HepG2 (cell line): ENCODE measurements around the gene ANKMY2.

Source experiments
- ELF1 ChIP-seq: sonication (generic); formaldehyde crosslinking; IDR thresholded peaks from 2 replicates; pipeline ENCODE4 v1.4.0; 2020; ENCODE audit warnings: missing genetic modification reagents
- EZH2 ChIP-seq: conservative IDR thresholded peaks from 2 replicates; pipeline ENCODE4 v1.6.1; 2012; ENCODE audit warnings: mild to moderate bottlenecking, low read depth, low read length, moderate library complexity
- FOXA1 ChIP-seq, 2 experiments: fragments of 450-650 bp in 1 of 2; sonication (generic) in 1 of 2; formaldehyde crosslinking in 1 of 2; IDR thresholded peaks; 2 replicates each; pipeline versions ENCODE4 v1.4.0 to v1.6.1; 2016 to 2020; ENCODE audit warnings: missing genetic modification reagents in 1 of 2
- MIER2 ChIP-seq: IDR thresholded peaks from 2 replicates; pipeline ENCODE4 v1.6.1; 2016; ENCODE audit warnings: missing biosample characterization, missing genetic modification reagents
- SP1 ChIP-seq, 2 experiments: fragments of 450-650 bp in 1 of 2; sonication (generic) in 1 of 2; formaldehyde crosslinking in 1 of 2; IDR thresholded peaks; 2 replicates each; pipeline versions ENCODE4 v1.4.0 to v1.6.1; 2016 to 2020; ENCODE audit warnings: missing genetic modification reagents in 1 of 2
- SUZ12 ChIP-seq: fragments of 150-350 bp; IDR thresholded peaks from 2 replicates; pipeline ENCODE4 v1.6.1; 2014; ENCODE audit warnings: low read depth, low read length
- ZNF24 ChIP-seq: fragments of 450-650 bp; IDR thresholded peaks from 2 replicates; pipeline ENCODE4 v1.6.1; 2017; ENCODE audit warnings: antibody characterized with exemption, mild to moderate bottlenecking
- ZNF549 ChIP-seq: sonication (generic); formaldehyde crosslinking; IDR thresholded peaks from 2 replicates; pipeline ENCODE4 v1.5.0; 2020; ENCODE audit warnings: missing genetic modification reagents
- TF ChIP-seq, protein P1 (sequence below): IDR thresholded peaks from 2 replicates; pipeline ENCODE4 v1.6.1; 2016
- TF ChIP-seq, protein P2 (sequence below): sonication (generic); formaldehyde crosslinking; IDR thresholded peaks from 2 replicates; pipeline ENCODE4 v1.5.0; 2020; ENCODE audit warnings: mild to moderate bottlenecking, missing genetic modification reagents, moderate library complexity
- TF ChIP-seq, protein P3 (sequence below): IDR thresholded peaks from 2 replicates; pipeline ENCODE4 v1.6.1; 2016; ENCODE audit warnings: missing genetic modification reagents, missing compliant biosample characterization
- TF ChIP-seq, protein P4 (sequence below): sonication (generic); formaldehyde crosslinking; IDR thresholded peaks from 2 replicates; pipeline ENCODE4 v1.8.1; 2023; ENCODE audit warnings: missing genetic modification reagents, inconsistent platforms, borderline replicate concordance

DNA sequence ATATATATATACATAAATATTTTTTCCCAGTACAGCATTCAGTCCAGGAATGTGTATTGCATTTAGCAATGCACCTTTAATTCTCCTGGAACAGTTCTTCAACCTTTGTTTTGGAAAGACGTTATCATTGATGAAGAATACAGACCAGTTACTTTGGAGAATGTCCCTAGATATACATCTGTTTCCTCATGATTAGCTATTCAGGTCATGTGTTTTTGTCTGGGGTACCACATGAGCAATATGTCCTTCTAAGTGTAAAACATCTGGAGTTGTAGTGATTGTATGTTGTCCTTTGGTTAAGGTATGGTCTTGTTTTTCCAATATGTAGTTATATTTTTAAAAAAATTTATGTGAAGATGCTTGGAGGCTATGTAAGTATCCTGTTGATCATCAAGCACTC lies 10.6 kb upstream of the ANKMY2 start:
- TF ChIP-seq, protein P1, sequence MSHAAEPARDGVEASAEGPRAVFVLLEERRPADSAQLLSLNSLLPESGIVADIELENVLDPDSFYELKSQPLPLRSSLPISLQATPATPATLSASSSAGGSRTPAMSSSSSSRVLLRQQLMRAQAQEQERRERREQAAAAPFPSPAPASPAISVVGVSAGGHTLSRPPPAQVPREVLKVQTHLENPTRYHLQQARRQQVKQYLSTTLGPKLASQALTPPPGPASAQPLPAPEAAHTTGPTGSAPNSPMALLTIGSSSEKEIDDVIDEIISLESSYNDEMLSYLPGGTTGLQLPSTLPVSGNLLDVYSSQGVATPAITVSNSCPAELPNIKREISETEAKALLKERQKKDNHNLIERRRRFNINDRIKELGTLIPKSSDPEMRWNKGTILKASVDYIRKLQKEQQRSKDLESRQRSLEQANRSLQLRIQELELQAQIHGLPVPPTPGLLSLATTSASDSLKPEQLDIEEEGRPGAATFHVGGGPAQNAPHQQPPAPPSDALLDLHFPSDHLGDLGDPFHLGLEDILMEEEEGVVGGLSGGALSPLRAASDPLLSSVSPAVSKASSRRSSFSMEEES (CRISPR knock-in tag) = no peak
- TF ChIP-seq, protein P2, sequence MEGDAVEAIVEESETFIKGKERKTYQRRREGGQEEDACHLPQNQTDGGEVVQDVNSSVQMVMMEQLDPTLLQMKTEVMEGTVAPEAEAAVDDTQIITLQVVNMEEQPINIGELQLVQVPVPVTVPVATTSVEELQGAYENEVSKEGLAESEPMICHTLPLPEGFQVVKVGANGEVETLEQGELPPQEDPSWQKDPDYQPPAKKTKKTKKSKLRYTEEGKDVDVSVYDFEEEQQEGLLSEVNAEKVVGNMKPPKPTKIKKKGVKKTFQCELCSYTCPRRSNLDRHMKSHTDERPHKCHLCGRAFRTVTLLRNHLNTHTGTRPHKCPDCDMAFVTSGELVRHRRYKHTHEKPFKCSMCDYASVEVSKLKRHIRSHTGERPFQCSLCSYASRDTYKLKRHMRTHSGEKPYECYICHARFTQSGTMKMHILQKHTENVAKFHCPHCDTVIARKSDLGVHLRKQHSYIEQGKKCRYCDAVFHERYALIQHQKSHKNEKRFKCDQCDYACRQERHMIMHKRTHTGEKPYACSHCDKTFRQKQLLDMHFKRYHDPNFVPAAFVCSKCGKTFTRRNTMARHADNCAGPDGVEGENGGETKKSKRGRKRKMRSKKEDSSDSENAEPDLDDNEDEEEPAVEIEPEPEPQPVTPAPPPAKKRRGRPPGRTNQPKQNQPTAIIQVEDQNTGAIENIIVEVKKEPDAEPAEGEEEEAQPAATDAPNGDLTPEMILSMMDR = no peak
- TF ChIP-seq, protein P3, sequence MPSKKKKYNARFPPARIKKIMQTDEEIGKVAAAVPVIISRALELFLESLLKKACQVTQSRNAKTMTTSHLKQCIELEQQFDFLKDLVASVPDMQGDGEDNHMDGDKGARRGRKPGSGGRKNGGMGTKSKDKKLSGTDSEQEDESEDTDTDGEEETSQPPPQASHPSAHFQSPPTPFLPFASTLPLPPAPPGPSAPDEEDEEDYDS (CRISPR knock-in tag) = no peak
- no peak for TF ChIP-seq MIER2 (CRISPR knock-in tag)
- TF ChIP-seq SP1 (IDR thresholded peaks at IDR 0.05) = no peak
- no peak for TF ChIP-seq SP1 (CRISPR knock-in tag; IDR thresholded peaks at IDR 0.05)
- TF ChIP-seq ELF1 (CRISPR knock-in tag) = no peak
- TF ChIP-seq ZNF549 = no peak
- TF ChIP-seq, protein P4, sequence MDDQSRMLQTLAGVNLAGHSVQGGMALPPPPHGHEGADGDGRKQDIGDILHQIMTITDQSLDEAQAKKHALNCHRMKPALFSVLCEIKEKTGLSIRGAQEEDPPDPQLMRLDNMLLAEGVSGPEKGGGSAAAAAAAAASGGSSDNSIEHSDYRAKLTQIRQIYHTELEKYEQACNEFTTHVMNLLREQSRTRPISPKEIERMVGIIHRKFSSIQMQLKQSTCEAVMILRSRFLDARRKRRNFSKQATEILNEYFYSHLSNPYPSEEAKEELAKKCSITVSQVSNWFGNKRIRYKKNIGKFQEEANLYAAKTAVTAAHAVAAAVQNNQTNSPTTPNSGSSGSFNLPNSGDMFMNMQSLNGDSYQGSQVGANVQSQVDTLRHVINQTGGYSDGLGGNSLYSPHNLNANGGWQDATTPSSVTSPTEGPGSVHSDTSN (CRISPR knock-in tag) = no peak
- no peak for TF ChIP-seq ZNF24
- TF ChIP-seq EZH2 = no peak
- TF ChIP-seq FOXA1 (IDR thresholded peaks at IDR 0.05) = no peak
- no peak for TF ChIP-seq FOXA1 (CRISPR knock-in tag; IDR thresholded peaks at IDR 0.05)
- no peak for TF ChIP-seq SUZ12
